Keratinocyte (primary cell): Measurements from ENCODE around the gene ACBD5. TPM values are rescaled to one million over a fixed set of nuclear protein-coding genes. Genes with fewer than 3 reads are reported as not detected.

Source experiments
- DNase-seq: peaks from one replicate; pipeline ENCODE4 v3.0.0-alpha.2; 2011; ENCODE audit warnings: low read depth, missing footprints, low spot score
- FAIRE-seq: peaks from 2 replicates; lab custom pipeline; 2011; peaks lifted over from hg19 to GRCh38; lab: Jason Lieb, UNC
- H2AFZ ChIP-seq: 2 replicates; pipeline ENCODE4 v1.6.0; 2012; ENCODE audit warnings: low read length, control low read depth, inconsistent platforms; ENCODE audit not compliant: control insufficient read depth
- H3K27ac ChIP-seq: 2 replicates; pipeline ENCODE4 v1.5.1; 2011; ENCODE audit warnings: low read length; ENCODE audit not compliant: control insufficient read depth, insufficient read depth
- H3K27me3 ChIP-seq: 3 replicates; pipeline ENCODE4 v1.6.0; 2011; ENCODE audit warnings: low read length; ENCODE audit not compliant: control insufficient read depth, insufficient read depth; ENCODE audit errors: extremely low read depth
- H3K36me3 ChIP-seq, 2 experiments: 2 replicates in 1 of 2; 3 replicates in 1 of 2; pipeline ENCODE4 v1.5.1; 2011; ENCODE audit warnings: low read length in 2 of 2, mild to moderate bottlenecking in 1 of 2; ENCODE audit not compliant: control insufficient read depth in 2 of 2, insufficient read depth in 2 of 2; ENCODE audit errors: extremely low read depth in 1 of 2
- H3K4me1 ChIP-seq: 3 replicates; pipeline ENCODE4 v1.5.1; 2011; ENCODE audit warnings: low read length; ENCODE audit not compliant: control insufficient read depth, insufficient read depth; ENCODE audit errors: extremely low read depth
- H3K4me2 ChIP-seq: 3 replicates; pipeline ENCODE4 v1.6.0; 2011; ENCODE audit warnings: low read depth, low read length; ENCODE audit not compliant: control insufficient read depth, insufficient read depth; ENCODE audit errors: extremely low read depth
- H3K4me3 ChIP-seq, 3 experiments: fragments of 200-600 bp in 1 of 3; sonication (generic) in 1 of 3; 2 replicates in 2 of 3; 3 replicates in 1 of 3; pipeline ENCODE4 v1.5.1; 2011 to 2016; ENCODE audit warnings: low read length in 3 of 3, mild to moderate bottlenecking in 3 of 3, control low read depth in 2 of 3, inconsistent platforms in 1 of 3, low read depth in 1 of 3, mixed read lengths in 1 of 3, mixed run types in 1 of 3, moderate library complexity in 1 of 3; ENCODE audit not compliant: control insufficient read depth in 2 of 3, insufficient read depth in 2 of 3; ENCODE audit errors: extremely low read depth in 1 of 3
- H3K79me2 ChIP-seq: 2 replicates; pipeline ENCODE4 v1.6.0; 2012; ENCODE audit warnings: low read length; ENCODE audit not compliant: control insufficient read depth, insufficient read depth
- H3K9ac ChIP-seq: 3 replicates; pipeline ENCODE4 v1.6.0; 2011; ENCODE audit warnings: low read length; ENCODE audit not compliant: control insufficient read depth, insufficient read depth; ENCODE audit errors: extremely low read depth
- H3K9me1 ChIP-seq: 3 replicates; pipeline ENCODE4 v1.6.0; 2011; ENCODE audit warnings: low read length; ENCODE audit not compliant: control insufficient read depth, insufficient read depth; ENCODE audit errors: extremely low read depth
- H3K9me3 ChIP-seq: 2 replicates; pipeline ENCODE4 v1.5.1; 2012; ENCODE audit warnings: low read depth, low read length; ENCODE audit not compliant: control insufficient read depth
- H4K20me1 ChIP-seq: 3 replicates; pipeline ENCODE4 v1.6.0; 2011; ENCODE audit warnings: low read length; ENCODE audit not compliant: control insufficient read depth, insufficient read depth; ENCODE audit errors: extremely low read depth
- EZH2 ChIP-seq: IDR thresholded peaks from one replicate; pipeline ENCODE4 v1.6.1; 2012; ENCODE audit warnings: inconsistent platforms, mild to moderate bottlenecking, low read length, moderate library complexity
- dilution Hi-C: fragments of 300-500 bp; cut with MboI; formaldehyde crosslinking; loops from one replicate; pipeline ENCODE4 v1.7.0; 2020; ENCODE audit warnings: low sequenced_read_pairs; ENCODE audit not compliant: extremely low pct_ligation_motif_present
- polyA plus RNA-seq, 5 experiments: library from polyadenylated mRNA; depleted of rRNA in 3 of 5; stranded (reverse) in 3 of 5; stranded (forward) in 1 of 5; unstranded in 1 of 5; fragments of >200 nt; gene quantifications; 1 replicate in 1 of 5; 2 replicates in 3 of 5; 3 replicates in 1 of 5; pipeline versions ENCODE4 v1.2.1 to v1.2.3, GENCODE V29; 2011 to 2012; ENCODE audit warnings: missing spikeins in 2 of 5, low read depth in 1 of 5, low replicate concordance in 1 of 5
- TF ChIP-seq, protein P1 (sequence below), 3 experiments: IDR thresholded peaks in 1 of 3; conservative IDR thresholded peaks in 1 of 3; optimal IDR thresholded peaks in 1 of 3; 2 replicates in 2 of 3; 3 replicates in 1 of 3; pipeline versions ENCODE3 to v1.5.1; 2011; ENCODE audit warnings: low read length in 3 of 3, mild to moderate bottlenecking in 3 of 3, moderate library complexity in 2 of 3, control low read depth in 1 of 3, inconsistent platforms in 1 of 3; ENCODE audit not compliant: insufficient read depth in 2 of 3; ENCODE audit errors: extremely low read depth in 1 of 3

The ACBD5 gene
- polyA plus RNA-seq, 1 donor (not counting 4 experiments of a cell fraction or from before 2014, with no cell fraction given) = 11.7 TPM

DNA sequence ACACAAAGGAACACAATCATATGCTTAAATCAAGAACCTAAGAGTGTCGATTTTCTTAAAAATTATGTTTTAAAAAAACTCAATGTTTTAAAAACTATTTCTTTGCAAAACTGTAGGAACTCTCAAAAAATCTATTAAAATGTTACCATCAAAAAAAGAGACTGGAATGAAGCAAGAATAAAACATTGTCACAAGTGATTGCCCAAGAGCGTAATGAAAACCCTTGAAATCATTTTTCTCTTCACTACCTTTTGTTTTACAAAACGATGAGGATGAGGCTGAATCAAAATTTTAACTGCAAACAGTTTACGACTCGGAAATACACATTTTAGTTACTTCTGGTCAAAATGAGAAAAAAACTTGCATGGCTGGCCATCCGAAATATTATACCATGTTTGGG, 87.3 kb downstream of the ACBD5 start:
- dilution Hi-C loops = no loop called here
- TF ChIP-seq, protein P1, sequence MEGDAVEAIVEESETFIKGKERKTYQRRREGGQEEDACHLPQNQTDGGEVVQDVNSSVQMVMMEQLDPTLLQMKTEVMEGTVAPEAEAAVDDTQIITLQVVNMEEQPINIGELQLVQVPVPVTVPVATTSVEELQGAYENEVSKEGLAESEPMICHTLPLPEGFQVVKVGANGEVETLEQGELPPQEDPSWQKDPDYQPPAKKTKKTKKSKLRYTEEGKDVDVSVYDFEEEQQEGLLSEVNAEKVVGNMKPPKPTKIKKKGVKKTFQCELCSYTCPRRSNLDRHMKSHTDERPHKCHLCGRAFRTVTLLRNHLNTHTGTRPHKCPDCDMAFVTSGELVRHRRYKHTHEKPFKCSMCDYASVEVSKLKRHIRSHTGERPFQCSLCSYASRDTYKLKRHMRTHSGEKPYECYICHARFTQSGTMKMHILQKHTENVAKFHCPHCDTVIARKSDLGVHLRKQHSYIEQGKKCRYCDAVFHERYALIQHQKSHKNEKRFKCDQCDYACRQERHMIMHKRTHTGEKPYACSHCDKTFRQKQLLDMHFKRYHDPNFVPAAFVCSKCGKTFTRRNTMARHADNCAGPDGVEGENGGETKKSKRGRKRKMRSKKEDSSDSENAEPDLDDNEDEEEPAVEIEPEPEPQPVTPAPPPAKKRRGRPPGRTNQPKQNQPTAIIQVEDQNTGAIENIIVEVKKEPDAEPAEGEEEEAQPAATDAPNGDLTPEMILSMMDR (optimal IDR thresholded peaks at IDR 0.05 in 1 of 3, IDR thresholded peaks at IDR 0.05 in 1 of 3, conservative IDR thresholded peaks at IDR 0.05 in 1 of 3; ENCODE audit: extremely low read depth in 1 of 3, insufficient read depth in 2 of 3, low read length in 3 of 3) = no peak
- no peak for TF ChIP-seq EZH2
- Histone ChIP-seq H3K79me2 (peaks cover 80% of the 10 kb centered on the region), H3K9me3 (no peaks in the 10 kb centered on the region), H3K36me3 (peaks cover 1 to 14% of the 10 kb centered on the region in 2 experiments), H3K9ac (peak overlapping the region; percentile 100), H4K20me1 (peaks cover 4% of the 10 kb centered on the region), H3K4me3 (peak overlapping the region; percentile 94 to 99 (median 99)), H3K4me2 (peak overlapping the region; percentile 96), H2AFZ (no peak overlapping the region), H3K27ac (peak overlapping the region; percentile 100), H3K4me1 (peaks cover 15% of the 10 kb centered on the region), H3K9me1 (no peaks in the 10 kb centered on the region), H3K27me3 (no peaks in the 10 kb centered on the region)
- DNase-seq (no peak), FAIRE-seq (no peak)

DNA sequence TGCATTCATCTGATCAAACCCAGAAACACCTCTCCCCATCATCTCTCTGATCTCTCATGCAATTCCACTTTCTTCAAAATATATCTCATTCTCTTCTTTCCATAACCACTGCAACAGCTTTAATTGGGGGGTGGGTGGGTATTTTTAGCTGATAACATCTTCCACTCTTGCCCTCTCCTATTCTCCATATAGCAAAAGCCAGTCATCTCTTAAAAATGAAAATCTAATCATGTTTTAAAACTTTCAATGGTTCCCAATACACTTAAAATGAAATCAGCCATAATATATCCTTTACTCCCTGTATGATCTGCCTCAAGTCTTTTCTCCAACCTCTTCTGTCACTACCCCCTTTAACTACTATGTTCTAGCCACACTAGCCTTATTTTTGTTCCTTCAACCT, 87.9 kb downstream of the ACBD5 start:
- TF ChIP-seq, protein P1 (optimal IDR thresholded peaks at IDR 0.05 in 1 of 3, IDR thresholded peaks at IDR 0.05 in 1 of 3, conservative IDR thresholded peaks at IDR 0.05 in 1 of 3; ENCODE audit: extremely low read depth in 1 of 3, insufficient read depth in 2 of 3, low read length in 3 of 3) = no peak
- TF ChIP-seq EZH2 = no peak
- Histone ChIP-seq H3K27ac (peak overlapping the region; percentile 100), H4K20me1 (peaks cover 4% of the 10 kb centered on the region), H3K4me3 (peak overlapping the region; percentile 94 to 99 (median 99)), H3K79me2 (peaks cover 81% of the 10 kb centered on the region), H2AFZ (no peak overlapping the region), H3K9ac (peak overlapping the region; percentile 100), H3K9me3 (no peaks in the 10 kb centered on the region), H3K27me3 (no peaks in the 10 kb centered on the region), H3K4me1 (peaks cover 15% of the 10 kb centered on the region), H3K9me1 (no peaks in the 10 kb centered on the region), H3K4me2 (peak overlapping the region; percentile 96), H3K36me3 (peaks cover 3 to 17% of the 10 kb centered on the region in 2 experiments)
- FAIRE-seq = no peak
- dilution Hi-C loops = no loop called here
- no peak for DNase-seq
